MM.1S (cell line): ENCODE data around the gene IFI35.

Experiments
- DNase-seq: peaks from one replicate; pipeline ENCODE4 v3.0.0-alpha.2; 2015
- H2AFZ ChIP-seq: fragments of 300-600 bp; sonication (generic); 2 replicates; pipeline ENCODE4 v1.6.0; 2016; ENCODE audit warnings: antibody characterized with exemption, low read length
- H3F3A ChIP-seq: fragments of 300-600 bp; sonication (generic); 2 replicates; pipeline ENCODE4 v1.6.1; 2016; ENCODE audit warnings: mild to moderate bottlenecking, antibody characterized with exemption, low read length, moderate library complexity, mixed read lengths; ENCODE audit not compliant: insufficient read depth
- H3K27ac ChIP-seq: fragments of 300-600 bp; sonication (generic); 2 replicates; pipeline ENCODE4 v1.5.1; 2016; ENCODE audit warnings: mild to moderate bottlenecking, low read length
- H3K27me3 ChIP-seq: fragments of 300-600 bp; sonication (generic); replicated peaks from 2 replicates; pipeline ENCODE4 v1.6.0; 2016; ENCODE audit warnings: low read length; ENCODE audit not compliant: insufficient read depth
- H3K36me3 ChIP-seq: fragments of 300-600 bp; sonication (generic); replicated peaks from 2 replicates; pipeline ENCODE4 v1.6.1; 2016; ENCODE audit warnings: mild to moderate bottlenecking, low read length, mixed read lengths; ENCODE audit not compliant: insufficient read depth
- H3K4me1 ChIP-seq: fragments of 300-600 bp; sonication (generic); 2 replicates; pipeline ENCODE4 v1.6.1; 2016; ENCODE audit warnings: low read length, mixed read lengths
- H3K4me2 ChIP-seq: fragments of 300-600 bp; sonication (generic); 2 replicates; pipeline ENCODE4 v1.6.0; 2016; ENCODE audit warnings: low read depth, low read length
- H3K4me3 ChIP-seq: fragments of 300-600 bp; sonication (generic); 2 replicates; pipeline ENCODE4 v1.5.1; 2016; ENCODE audit warnings: low read length, mixed read lengths
- H3K79me2 ChIP-seq: fragments of 300-600 bp; sonication (generic); 2 replicates; pipeline ENCODE4 v1.6.1; 2016; ENCODE audit warnings: mixed run types, low read length, mixed read lengths
- H3K9ac ChIP-seq: fragments of 300-600 bp; sonication (generic); 2 replicates; pipeline ENCODE4 v1.6.1; 2016; ENCODE audit warnings: low read length, mixed read lengths
- H3K9me2 ChIP-seq: fragments of 300-600 bp; sonication (generic); replicated peaks from 2 replicates; pipeline ENCODE4 v1.6.1; 2016; ENCODE audit warnings: mild to moderate bottlenecking, low read length, mixed read lengths; ENCODE audit not compliant: insufficient read depth
- H3K9me3 ChIP-seq: fragments of 300-600 bp; sonication (generic); replicated peaks from 2 replicates; pipeline ENCODE4 v1.6.1; 2016; ENCODE audit warnings: mild to moderate bottlenecking, low read length, mixed read lengths; ENCODE audit not compliant: insufficient read depth
- H4K20me1 ChIP-seq: fragments of 300-600 bp; sonication (generic); 2 replicates; pipeline ENCODE4 v1.6.1; 2016; ENCODE audit warnings: mild to moderate bottlenecking, low read length, moderate library complexity, mixed read lengths; ENCODE audit not compliant: insufficient read depth
- CTCF ChIP-seq: fragments of 300-600 bp; sonication (generic); IDR thresholded peaks from 2 replicates; pipeline ENCODE4 v1.5.1; 2016; ENCODE audit warnings: antibody characterized with exemption, low read length, mixed read lengths
- EZH2 ChIP-seq: fragments of 300-600 bp; sonication (generic); optimal IDR thresholded peaks from 2 replicates; pipeline ENCODE3; 2017; ENCODE audit warnings: low read depth, mild to moderate bottlenecking, antibody characterized with exemption, low read length, mixed read lengths
- EZH2phosphoT487 ChIP-seq: fragments of 300-600 bp; sonication (generic); IDR thresholded peaks from 2 replicates; pipeline ENCODE4 v1.6.1; 2018; ENCODE audit warnings: antibody characterized with exemption, low read length

IFI35 gene

DNA sequence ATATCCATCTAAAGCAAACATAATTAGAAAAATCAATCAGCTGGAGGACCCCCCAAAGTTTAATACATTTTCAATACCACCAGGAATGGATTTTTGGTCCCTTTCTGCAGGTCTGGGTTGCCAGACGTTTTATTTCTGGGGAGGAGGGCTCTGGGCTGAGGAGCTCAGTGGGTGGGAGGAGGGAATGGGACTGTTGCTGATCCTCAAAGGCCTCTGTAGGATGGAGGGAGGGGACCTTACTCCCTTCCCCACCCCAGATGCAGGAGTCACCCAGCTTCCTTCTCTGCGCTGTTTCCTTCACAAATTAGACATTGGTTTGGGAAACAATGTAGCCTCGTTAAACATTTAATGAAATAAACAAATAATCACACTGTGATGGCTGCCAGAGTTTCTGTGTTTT lies 25.1 kb downstream of the IFI35 start:
- H3K27me3 ChIP-seq, result no peaks in the 10 kb centered on the region
- no peak overlapping the region for H3K4me2 ChIP-seq
- no peaks in the 10 kb centered on the region for H3F3A ChIP-seq
- no peaks in the 10 kb centered on the region for H3K9me3 ChIP-seq
- no peaks in the 10 kb centered on the region for H4K20me1 ChIP-seq
- DNase-seq, result no peak
- H3K27ac ChIP-seq, result no peak overlapping the region
- TF ChIP-seq EZH2, result no peak
- TF ChIP-seq EZH2phosphoT487, result no peak
- no peak for TF ChIP-seq CTCF
- no peaks in the 10 kb centered on the region for H3K4me1 ChIP-seq
- no peaks in the 10 kb centered on the region for H3K9me2 ChIP-seq
- H3K36me3 ChIP-seq, result no peaks in the 10 kb centered on the region
- H3K79me2 ChIP-seq, result no peaks in the 10 kb centered on the region
- H2AFZ ChIP-seq, result no peak overlapping the region
- H3K9ac ChIP-seq, result no peak overlapping the region
- no peak overlapping the region for H3K4me3 ChIP-seq

DNA sequence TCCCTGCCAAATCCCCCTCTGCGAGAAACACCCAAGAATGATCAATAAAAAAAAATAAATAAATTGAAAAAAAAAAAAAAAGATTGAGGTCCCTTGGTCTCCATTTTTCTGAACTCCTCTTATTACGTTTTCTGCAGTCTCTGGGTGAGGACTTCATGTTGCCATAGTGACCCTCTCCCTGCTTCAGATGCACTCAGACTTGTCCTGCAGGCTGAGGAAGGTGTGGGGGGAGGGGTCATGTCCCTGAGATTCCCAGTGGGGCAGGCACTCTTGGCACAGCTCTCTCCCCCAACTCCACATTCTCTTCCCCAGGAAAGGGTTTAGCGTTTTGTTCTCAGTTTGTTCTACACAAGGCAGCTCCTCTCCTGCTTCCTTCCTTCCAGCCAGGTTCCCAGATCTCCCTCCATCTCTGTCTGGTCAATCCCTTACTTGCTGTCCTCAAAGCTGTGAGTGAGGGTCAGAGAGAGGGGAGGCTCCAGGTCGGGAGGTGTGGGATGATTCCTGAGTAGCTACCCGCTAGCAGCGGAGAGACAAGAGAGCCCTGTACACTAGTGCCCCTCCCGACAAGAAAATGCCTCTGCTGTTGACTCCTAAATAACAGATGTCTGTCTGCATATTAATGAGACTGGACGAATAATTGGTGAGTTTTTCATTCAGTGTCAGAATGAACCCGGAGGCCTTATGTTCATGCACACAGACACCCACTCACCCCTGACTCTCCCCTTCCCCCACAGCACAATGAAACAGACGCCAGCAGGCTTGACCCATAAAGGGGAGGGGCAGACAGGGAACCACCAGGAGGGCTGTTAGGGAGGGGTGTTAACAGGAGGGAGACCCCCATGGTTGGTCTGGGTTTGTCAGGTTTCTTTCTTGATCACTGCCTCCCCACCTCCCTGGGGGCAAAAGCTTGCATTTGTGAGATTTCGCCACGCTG lies 27.6 kb downstream of the IFI35 start:
- H3K4me1 ChIP-seq, result no peaks in the 10 kb centered on the region
- H4K20me1 ChIP-seq, result no peaks in the 10 kb centered on the region
- H2AFZ ChIP-seq, result no peak overlapping the region
- H3F3A ChIP-seq, result no peaks in the 10 kb centered on the region
- no peak overlapping the region for H3K9ac ChIP-seq
- H3K36me3 ChIP-seq, result no peaks in the 10 kb centered on the region
- H3K4me3 ChIP-seq, result no peak overlapping the region
- H3K9me3 ChIP-seq, result no peaks in the 10 kb centered on the region
- no peak overlapping the region for H3K4me2 ChIP-seq
- H3K79me2 ChIP-seq, result no peaks in the 10 kb centered on the region
- no peaks in the 10 kb centered on the region for H3K9me2 ChIP-seq
- no peaks in the 10 kb centered on the region for H3K27me3 ChIP-seq
- no peak overlapping the region for H3K27ac ChIP-seq
- TF ChIP-seq EZH2 (no peak), EZH2phosphoT487 (no peak), CTCF (no peak)
- no peak for DNase-seq

GRCh38 chr17:43034894-43035293 lies 28.3 kb downstream of the IFI35 start:
- Histone ChIP-seq H3K4me1 (no peaks in the 10 kb centered on the region), H3K9me2 (no peaks in the 10 kb centered on the region), H3K4me2 (no peak overlapping the region), H3K9ac (no peak overlapping the region), H3K4me3 (no peak overlapping the region), H3F3A (no peaks in the 10 kb centered on the region), H4K20me1 (no peaks in the 10 kb centered on the region), H3K36me3 (no peaks in the 10 kb centered on the region), H3K27ac (no peak overlapping the region), H2AFZ (no peak overlapping the region), H3K9me3 (no peaks in the 10 kb centered on the region), H3K79me2 (no peaks in the 10 kb centered on the region), H3K27me3 (no peaks in the 10 kb centered on the region)
- no peak for TF ChIP-seq EZH2phosphoT487
- TF ChIP-seq CTCF, result no peak
- TF ChIP-seq EZH2, result no peak
- no peak for DNase-seq
